DMS 273 (cell line): ENCODE data around the gene LRRC8B.
"Not testable (repeated sequence)": the region's sequence is repeated elsewhere in the genome, so short reads cannot be mapped to it uniquely, and the experiment has no call there.

Source experiments
- DNase-seq: peaks from one replicate; lab custom pipeline; 2025; ENCODE audit not compliant: unreplicated experiment; lab: John Stamatoyannopoulos, UW

Gene LRRC8B

DNA sequence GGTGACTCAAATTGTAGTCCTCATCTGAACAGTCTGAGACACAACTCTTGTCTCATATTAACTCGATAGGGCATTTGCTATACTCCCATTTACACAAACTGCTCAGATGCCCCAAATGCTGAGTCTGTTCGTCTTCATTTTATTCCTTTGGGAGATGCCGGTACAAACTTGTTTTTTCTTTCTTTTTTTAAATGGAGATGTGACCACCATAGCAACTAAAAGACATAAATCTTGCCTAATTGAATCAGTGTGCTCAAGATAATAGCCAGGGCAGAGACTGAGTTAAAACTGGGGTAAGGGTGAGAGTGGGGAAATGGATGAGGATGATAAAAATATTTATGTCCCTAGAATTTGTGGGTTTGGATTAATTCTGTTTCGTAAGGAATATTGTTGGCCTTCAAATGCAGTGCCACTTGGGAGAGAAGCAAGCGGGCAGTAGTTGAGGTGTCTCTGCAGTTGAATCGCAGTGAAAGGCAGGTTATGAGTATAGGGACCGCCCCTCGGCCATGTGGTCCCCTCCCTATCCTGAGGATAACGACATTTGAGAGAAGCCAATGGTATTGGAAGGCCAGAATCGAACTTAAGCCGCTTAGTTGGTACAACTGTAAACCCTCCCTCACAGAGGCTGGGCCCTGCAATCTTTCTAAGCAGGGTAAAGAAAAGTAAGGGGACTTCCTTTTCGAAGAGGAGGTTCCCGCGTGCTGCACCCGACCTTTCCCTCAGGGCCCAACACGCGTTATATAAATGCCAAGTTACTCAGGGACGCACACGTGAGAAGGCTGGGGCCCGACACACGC lies 859 bp upstream of the LRRC8B start:
- peak; percentile 37 for DNase-seq

DNA sequence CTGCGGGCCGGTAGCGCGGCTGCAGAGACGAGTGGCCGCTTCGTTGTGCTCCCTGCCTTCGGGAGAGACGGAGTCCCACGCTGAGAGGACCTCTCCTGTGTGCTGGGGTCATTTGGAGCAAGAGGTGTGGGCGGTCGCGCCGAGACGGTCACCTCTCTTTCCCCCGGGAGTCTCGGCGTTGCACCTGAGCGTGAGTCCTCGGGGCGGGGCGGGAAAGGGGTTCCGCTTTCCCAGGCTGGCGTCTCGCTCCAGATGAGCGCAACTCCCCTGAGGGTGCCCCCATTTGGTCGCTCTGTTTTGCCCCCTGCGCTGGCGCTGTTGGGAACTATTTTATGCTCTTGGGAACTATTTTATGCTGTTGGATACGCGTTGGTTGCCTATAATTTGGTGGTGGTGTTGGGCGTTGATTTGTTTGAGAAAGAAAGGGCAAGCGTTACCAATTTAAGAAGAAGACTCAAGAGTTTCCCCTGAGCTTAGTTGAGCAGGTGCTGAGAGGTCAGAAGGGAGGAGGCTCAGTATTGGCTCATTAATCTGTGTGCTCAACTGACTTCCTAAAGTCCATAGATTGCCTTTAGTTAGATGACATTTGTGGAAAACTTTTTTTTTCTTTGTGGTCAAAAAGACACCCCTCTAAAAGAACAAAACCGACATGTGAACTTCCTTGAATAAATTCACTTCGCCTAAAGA lies 683 bp downstream of the LRRC8B start:
- peak; percentile 72 for DNase-seq

DNA sequence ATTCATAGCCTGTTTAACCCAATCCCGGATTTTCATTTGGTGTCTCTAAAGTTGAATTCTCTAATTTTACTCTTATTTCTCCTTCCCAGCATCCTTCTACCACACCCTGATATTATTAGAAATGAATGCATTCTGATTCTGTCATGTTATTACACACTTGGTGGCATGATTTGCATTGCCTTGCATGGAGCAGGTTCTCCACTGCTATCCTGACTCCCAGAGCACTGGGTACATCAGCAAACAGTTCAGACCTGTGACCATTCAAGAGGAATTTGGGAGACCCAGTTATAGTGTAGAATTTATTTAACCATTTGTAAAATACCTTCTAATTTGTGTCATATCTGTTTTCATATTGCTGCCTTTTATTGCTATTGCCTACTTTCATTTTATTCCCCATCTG lies 2.6 kb downstream of the LRRC8B start:
- no peak for DNase-seq

DNA sequence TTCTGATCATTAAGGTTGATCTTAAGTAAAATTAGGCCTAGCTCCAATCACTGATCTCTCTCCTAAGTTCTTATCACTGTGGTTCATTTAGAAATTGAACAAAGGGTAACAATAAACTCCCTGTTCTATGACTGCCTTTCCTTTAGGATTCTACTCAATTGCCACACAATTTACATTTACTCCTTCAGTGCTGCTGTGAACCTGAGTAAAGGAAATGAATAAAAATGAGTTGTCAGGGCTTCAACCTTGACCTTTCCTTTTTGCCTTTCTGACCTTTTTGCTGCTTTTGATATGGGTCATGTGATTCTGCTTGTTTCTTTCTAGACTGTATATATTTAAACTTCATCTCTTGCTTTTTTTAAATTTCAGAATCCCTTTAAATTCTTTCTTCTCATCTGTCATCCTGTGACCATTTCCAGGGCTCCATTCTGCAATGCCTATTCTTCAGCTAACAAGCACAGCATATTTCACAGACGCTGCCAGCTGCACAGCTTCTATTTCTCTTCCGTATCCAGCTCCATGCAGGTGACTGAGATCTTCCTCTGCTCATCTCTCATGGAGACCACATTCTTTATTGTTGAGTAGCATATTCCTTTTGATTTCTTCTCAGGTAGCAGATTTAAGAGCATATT lies 3.2 kb downstream of the LRRC8B start:
- DNase-seq: no peak

DNA sequence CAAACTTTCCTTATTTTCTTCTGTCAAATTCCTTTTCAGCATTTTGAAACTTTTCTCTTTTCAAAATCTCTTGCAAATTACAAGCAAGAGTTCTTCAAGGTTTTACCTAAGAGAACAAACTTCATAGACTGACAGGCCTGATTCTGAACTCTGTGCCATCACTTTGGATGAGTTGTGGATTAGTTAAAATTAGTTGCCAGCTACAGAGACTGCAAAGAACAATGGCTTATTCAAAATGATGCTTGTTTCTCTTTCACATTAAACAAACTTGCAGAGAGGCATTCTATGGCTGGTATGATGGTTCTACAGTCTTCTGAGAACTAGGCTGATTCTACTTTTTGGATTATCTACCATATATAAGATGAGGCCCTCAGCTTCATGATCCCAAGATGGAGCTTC lies 3.8 kb downstream of the LRRC8B start:
- no peak for DNase-seq

DNA sequence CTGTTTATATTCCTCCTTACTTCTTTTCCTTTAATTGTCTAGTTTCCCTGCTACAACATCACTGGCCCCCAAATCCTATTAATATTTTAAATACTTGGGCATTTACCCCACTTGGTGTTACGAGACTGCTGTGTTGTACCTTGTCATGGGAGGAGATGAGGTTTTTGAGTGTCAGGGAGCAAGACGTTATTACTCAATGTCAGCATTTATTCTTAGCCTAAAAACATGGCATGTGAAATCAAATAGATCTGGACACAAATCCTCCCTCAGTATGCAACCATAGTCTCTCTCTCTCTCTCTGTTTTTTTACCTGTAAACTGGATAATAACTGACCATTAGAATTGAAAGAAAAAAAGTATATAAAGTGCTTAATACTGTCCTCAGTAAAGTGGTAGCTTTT lies 4.6 kb downstream of the LRRC8B start:
- no peak for DNase-seq

DNA sequence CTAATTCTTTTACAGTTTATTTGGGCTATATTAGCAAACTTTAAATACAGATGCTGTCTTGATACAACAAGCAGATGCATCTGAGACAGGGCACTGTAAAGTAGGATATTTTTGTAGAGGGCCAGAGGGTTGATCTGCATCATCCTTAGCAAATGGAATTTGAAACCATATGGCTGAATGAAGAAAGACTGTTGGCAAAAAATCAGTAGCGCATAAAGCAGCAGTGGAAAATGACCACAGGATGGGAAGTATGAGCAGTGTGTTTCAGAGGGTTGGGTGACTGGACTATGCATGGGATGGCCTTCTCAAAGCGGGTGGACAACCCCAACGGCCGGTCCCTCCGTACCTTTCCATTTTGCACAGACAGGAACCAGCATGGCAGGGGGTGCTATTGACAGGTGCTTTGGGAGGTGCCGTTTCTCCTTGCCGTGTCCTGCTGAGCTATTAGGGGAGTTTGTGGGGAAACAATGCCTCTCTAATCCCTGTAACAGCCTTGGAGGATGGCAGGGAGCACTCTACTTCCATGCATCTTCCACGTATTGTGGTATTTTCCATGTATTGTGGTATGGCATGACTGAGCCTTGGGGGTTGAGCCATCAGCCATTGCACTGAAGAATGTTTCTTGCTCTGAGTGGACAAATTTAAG lies 5.9 kb downstream of the LRRC8B start:
- peak; percentile 65 for DNase-seq

DNA sequence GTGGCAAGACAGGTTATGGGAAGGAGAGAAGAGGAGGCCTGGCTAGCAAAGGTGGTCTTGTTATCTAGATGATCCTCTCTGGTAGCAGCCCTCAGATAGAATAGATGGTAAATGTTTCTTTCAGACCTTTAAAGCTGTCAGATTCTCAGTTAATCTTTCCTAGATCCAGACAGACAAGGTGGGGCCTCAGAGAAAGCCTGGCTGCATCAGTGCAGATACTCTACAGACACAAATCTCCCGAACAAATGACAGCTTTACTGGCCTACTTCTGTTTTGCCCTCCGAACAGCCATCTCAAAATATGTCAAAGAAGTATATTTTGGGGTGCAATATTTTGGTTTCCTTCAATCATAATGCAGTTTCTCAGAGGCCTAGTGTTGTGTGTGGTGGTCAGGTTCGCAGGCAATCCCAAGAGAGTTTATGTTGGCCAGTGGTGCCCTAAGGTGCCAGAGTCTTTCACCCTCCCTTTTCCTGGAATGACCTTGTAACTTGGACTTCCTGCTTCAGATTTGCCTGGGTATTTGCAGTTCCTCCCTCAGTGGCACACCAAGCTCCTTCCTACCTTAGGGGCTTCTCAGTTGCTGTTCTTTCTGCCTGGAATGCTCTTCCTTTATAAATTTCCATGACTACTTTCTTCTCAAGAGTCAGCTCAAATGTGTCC lies 7.0 kb downstream of the LRRC8B start:
- DNase-seq: no peak

DNA sequence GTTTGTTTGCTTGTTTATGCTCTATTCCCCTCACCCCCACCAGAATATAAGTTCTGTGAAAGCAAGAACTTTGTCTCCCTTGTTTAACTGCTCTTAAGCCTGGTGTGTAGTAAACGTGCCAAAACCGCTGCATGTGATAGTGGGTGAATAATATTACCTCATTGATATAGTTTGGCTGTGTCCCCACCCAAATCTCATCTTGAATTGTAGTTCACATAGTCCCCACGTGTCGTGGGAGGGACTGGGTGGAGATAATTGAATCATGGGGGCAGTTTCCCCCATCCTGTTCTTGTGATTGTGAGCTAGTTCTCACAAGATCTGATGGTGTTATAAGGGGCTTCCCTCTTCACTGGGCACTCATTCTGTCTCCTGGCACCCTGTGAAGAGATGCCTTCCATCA lies 7.6 kb downstream of the LRRC8B start:
- no peak for DNase-seq

DNA sequence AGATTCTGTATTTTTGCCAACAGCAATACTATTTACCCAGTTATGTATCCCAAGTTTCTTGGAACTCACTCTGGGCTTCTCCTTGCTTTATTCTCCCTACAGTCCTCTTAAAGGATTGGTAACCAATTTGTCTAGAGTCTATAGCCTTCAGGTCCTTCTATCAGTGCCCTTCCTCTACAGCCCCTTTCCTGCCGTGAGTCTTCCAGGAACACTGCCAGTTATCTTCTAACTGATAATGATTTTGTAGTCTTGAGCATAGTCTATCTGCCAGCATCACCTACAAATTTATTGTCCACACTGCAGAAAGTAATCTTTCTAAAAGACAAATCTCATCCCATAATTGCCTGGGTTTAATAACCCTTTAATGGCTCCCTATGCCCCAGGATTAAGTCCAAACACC lies 8.2 kb downstream of the LRRC8B start:
- no peak for DNase-seq

DNA sequence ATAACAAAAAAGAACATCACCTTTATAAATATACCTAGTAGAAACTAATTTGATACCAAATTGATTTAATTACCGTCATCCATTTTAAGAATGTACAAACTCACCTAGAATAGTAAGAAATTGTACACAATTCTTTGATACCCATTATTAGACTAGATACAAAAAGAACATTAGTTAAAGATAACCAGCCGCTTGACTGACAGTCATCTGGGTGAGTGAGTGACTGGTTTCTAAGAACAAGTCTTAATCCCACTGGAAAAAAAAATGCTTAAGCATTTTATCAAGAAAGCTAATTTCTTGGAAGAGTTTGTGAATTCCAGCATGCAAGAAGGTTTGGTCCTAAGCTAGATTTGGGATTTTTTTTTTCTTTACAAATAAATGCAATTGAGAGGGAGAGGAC lies 10.9 kb downstream of the LRRC8B start:
- no peak for DNase-seq

DNA sequence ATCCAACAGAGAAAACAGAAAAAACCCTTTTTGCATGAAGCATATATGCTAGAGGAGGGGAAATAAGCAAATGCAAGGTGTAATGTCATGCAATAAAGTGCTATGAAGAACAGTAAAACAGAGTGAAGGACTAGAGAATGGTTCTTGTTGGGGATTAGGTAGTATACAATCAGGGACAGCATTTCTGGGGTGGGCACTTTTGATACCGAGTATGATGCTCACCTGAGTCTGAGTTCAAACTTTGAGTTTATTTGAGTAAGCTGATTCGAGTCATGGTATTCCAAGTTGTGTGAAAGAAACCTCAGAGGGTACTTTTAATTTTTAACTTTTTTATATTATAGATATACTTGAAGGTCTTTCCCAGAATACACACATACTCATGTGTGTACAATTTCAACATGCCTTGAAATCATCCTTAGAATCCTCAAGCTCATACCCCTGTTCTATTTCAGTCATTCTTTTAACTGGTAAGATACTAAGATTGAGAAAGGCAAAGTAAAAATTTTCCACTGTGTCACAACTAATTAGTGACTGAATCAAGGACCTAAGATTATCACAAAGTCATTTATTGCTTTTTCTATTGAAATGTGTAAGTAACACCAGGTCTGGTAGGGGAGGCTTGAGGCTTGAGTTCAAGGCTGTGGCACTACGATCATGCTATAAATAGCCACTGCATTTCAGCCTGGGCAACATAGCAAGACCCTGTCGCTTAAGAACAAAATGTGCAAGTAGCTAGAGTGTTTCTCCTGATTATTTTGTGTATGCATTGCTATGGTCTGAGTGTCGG lies 12.1 kb downstream of the LRRC8B start:
- DNase-seq: no peak

DNA sequence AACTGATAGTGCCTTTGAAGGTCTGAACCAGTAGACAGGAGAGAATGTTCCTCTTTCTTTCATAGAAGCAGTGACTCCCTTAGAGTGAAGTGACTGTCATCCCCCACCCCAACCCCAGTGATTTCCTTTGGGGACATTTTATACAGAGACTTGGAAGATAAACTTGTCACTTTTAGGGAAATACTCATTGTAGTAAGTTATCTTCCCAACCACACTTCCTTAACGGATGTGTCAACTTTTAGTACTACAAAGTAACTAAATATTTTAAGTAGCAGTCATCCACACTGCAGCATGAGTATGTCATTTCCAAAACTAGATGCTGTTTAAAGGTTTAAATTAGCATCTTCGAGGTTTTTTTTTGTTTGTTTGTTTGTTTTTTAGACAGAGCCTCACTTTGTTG lies 13.7 kb downstream of the LRRC8B start:
- no peak for DNase-seq

DNA sequence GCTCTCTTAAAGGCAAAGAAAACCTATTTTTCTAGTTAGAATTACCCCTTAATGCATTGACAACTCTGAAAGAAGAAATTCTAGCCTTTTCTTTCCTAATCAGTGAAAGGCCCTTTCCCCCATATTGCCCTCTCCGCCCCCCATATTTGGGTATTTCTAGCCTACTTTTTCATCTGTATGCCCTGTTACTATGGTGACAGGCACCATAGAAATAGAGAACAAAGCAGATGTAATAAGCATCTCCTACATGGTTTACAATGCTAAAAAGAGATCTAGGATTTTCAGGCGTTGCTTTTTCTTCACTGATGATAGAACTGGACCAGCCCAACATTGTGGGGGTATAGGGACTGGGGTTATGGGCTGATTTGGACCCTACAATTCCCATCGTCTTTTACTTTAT lies 14.5 kb downstream of the LRRC8B start:
- DNase-seq: no peak

DNA sequence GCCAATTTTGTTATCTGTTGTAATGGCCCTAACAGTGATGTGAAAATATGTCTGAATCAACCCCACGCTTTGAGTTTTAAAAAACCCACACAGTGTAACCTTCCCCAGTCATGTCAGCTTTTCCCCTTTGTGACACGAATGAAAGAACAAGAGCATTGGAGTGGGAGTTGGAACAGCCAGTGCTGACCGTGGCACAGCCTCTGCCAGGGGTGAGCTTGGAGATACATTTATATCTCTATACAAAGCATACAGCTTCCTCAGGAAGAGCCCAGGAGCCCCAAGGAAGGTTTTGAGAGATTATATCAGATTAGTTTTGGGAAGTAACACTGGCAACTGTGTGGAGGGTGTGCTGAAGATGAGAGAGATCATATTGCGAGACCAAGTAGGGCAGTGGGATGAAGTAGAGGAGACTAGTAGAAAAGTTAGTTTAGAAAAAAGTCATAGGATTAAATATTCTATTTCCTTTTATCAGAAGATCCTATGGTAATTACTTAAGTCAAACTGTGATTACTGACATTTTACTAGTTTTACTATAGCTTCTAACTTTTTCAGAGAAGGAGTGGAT lies 15.9 kb downstream of the LRRC8B start:
- DNase-seq: no peak

DNA sequence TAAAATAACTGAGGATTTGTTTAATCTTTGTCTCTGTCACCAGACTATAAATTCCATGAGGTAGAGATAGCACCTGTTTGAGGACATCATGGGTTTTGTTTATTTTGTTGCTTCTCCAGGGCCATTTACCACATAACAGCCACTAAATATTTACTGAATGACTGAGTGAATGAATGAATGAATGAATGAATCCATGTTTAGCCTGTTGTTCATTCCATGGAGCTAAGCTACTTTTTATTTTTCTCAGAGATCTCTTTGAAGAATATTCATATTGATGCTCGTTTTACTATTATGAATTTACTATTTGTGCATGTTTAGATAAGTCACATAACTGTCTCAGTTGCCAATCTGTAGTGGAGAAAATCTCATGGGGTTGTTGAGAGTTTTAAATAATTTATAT lies 17.7 kb downstream of the LRRC8B start:
- no peak for DNase-seq

DNA sequence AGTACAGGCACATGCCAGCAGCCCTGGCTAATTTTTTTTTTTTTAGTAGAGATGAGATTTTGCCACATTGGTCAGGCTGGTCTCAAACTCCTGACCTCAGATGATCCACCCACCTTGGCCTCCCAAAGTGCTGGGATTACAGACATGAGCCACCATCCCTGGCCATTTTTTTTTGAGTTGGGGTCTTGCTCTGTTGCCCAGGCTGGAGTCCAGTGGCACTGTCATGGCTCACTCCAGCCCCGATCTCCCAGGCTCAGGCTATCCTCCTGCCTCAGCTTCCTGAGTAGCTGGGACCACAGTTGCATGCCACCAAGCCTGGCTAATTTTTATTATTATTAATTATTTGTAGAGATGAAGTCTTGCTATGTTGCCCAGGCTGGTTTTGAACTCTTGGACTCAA lies 19.0 kb downstream of the LRRC8B start:
- not testable (repeated sequence) for DNase-seq

DNA sequence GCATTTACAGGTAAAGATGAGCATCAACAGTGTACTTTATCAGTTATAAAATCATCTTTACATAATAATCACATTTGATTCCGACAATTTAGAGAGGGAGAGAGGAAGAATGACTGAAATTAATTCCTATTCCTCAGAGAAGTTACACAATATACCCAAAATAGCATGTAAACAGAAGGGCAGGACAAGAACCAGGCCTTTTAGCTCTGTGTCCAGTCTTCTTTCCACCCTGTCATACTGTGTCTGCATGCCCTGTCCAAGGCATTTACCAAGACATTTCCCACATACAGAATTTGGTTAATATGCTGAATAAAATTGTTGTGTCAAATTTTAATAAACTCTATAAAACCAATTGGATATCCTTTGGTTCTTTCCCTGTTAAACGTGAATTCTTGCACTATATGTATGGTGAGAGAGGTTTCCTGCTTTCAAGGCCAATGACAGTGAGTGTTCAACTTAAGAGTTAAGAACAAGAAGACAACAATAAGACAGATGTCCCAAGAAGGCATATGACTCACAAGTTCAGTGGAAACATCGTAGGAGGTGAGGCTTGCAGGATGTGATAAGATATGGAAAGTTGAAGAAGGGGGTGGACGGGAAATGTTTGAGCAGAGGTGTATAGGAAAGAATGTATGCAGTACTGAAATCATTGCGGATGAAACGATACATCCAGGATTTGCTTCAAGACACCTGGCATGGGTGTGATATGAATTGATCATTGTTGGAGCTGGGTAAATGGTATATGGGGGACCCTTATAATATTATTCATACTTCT lies 20.8 kb downstream of the LRRC8B start:
- DNase-seq: peak; percentile 24
